HG03060 (cell line): ENCODE measurements around the gene RGS6.
"Not testable (repeated sequence)": the region's sequence is repeated elsewhere in the genome, so short reads cannot be mapped to it uniquely, and the experiment has no call there.

ENCODE experiments used
- ATAC-seq: cut with Tn5 transposase; IDR thresholded peaks from one replicate; pipeline ENCODE4 v1.9.1; 2021; ENCODE audit warnings: low read depth, moderate number of reproducible peaks; ENCODE audit not compliant: unreplicated experiment

Gene RGS6

DNA sequence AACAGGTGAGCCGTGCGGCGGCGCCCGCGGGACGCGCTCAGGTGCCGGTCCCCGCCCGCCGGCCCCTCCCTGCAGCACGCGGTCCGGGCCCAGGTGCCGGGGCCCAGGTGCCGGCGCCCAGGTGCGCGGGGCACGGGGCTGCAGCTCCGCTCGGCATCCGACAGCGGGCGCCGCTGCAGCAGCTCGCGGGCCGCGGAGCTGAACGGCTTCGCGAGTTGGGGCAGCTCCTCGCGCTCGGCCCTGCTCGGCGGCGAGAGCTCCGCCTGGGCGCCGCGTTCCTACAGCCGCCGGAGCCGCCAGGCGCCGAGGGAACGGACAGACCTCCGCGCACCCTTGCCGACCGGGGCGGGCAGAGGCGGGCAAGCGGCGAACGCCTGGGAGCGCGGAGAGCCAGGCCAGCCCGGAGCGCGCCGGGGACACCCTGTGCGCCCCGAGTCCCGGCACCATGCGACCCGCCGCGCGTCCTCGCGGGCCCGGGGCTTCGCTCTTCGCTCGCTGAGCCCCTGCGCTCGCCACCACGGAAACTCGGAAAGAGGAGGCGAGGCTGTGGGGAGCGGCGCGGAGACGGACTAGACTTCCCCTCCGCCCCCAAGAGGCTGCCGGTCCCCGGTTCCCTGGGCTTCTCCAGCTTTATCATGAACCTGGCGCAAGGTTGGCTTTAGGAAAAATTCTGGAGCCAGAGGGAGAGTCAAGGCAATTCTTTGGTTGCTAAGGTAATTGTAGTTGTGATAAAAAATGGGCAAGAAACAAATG lies at the start of gene RGS6:
TSS of gene RGS6 (plus strand) at position 201 of the 753 bp plus-strand sequence.
- ATAC-seq: no peak

DNA sequence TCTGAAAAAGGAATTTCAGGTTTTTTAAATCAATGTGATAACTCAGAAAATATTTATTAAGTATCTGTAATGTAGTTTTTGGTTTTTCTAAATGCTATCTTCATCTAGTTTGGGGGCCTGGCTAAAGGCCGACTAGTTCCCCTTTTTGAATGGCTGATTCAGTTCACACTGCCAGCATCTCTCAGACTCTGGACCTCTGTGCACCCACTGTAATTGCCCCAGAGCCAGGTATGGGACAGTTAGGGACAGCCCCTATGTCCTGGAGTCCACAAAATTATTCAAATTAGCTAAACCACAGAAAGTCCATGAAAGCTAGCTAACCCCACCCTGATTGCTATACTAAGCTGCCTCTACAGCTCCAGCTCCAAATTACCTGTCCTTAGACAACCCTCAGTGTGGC lies 49.1 kb upstream of the RGS6 start:
- ATAC-seq: no peak

DNA sequence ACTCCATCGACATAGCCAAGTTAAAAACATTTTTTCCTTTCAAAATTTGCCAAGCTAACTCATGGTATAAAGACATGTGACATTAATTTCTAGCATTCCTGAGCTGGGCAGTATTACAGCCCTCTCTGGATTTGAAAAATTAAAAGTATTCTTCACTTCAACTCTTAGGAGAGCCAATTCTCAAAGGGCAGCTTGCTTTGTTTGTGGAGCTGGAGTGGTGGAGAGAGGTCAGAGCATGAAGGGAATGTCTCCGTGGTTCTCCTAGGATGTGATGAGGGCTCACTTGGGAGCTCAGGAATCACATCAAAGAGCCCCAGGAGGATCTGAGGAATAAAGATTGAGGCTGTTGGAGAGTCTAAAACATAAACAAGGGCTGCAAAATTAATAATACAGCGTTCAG lies 46.9 kb upstream of the RGS6 start:
- ATAC-seq: no peak

DNA sequence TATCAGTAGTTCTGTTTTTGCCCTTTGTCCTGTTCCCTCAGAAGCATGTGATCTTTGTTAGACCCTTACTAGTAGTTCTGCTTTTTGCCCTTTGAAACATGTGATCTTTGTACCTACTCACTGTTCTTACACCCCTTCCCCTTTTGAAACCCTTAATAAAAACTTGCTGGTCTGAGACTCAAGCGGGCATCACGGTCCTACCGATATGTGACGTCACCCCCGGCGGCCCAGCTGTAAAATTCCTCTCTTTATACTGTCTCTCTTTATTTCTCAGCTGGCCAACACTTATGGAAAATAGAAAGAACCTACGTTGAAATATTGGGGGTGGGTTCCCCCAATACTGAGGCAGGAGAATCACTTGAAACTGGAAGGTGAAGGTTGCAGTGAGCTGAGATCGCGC lies 44.4 kb upstream of the RGS6 start:
- ATAC-seq: not testable (repeated sequence)

DNA sequence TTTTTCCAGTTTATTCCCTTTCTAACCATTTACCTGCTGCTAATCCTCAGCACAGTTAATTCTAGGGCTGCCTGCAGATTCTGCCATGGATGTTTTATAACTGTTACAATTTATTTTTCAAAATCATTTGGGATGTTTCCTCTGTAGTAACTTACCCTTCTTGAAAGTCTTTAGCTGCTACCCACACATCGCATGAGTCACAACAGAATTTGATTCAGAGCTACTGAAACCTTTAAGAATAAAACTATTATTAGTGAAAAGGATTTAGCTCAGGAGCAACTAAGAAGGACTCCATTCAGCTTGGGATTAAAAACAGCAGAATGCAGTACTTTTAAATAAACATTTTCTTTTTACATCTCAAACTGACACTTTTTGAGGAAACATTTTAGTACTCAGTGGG lies 41.7 kb upstream of the RGS6 start:
- ATAC-seq: no peak

DNA sequence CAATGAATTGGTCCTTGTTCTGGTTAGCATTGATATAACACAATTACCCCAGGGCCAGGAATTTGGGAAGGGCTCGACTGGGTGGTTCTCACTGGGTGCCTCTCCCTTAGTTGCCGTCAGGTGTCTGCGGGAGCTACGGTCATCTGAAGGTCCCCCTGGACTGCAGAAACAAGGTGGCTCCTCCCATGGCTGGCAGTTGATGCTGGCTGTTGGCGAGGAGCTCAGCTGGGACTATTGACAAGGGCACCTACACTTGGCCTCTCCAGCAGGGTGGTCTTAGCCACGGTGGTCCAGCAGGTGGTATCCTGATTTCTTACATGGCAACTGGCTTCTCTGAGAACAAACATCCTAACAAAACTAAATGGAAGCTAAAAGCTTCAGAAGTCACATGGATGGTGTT lies 41.0 kb upstream of the RGS6 start:
- ATAC-seq: no peak

DNA sequence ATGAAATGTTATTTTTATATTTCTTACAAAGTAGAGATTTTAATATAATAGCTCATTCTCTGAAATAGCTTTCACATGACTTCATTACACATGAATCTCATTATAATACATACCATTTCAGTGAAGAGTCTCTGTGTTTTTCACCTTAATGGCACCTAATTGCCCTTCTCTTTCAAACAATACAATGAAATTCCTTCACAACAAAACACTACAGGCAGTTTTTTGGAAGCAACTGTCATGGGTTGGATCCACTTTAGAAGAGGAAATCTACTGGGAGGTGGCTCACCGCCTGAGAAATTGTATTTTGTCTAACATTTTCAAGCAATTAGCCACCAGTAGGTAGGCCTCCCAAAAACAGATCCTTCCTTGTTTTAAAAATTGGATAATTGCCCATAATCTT lies 40.3 kb upstream of the RGS6 start:
- no peak for ATAC-seq

DNA sequence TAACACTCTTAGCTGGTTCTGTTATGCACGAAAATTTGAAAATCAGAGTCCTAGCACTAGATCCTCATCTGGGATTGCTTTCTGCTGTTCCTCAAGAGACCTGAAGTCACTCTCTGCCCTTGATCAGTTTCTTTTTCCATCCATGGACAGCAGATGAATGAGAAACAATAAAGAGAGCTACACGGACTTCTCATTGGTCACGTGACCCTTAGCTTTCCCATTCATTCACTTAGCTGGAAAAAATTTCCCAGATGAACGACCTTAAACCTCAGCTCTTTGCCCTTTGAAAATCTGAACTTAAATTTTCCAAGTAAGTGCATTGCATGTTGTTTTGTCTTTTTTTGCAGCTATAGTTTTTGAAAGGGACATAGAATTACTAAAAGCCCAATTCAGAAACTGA lies 27.2 kb upstream of the RGS6 start:
- ATAC-seq: no peak

DNA sequence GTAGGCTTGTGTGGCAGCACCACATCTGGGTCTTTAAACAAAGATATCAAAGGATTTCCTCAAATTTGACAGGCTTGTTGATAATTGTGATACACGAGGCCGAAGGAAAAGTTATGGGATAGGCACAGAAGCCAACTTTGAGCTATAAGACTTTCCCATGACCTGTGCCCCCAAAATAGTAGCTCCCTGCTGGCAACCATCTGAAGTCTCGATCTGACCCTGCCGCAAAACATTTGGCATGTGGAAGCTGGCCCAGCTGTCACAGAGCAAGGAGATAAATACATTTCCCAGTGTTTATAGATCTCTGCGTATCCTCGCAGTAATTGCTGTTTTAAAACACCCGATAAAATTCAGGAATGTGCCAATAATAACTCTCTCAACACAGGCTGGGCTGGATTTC lies 26.4 kb upstream of the RGS6 start:
- no peak for ATAC-seq

DNA sequence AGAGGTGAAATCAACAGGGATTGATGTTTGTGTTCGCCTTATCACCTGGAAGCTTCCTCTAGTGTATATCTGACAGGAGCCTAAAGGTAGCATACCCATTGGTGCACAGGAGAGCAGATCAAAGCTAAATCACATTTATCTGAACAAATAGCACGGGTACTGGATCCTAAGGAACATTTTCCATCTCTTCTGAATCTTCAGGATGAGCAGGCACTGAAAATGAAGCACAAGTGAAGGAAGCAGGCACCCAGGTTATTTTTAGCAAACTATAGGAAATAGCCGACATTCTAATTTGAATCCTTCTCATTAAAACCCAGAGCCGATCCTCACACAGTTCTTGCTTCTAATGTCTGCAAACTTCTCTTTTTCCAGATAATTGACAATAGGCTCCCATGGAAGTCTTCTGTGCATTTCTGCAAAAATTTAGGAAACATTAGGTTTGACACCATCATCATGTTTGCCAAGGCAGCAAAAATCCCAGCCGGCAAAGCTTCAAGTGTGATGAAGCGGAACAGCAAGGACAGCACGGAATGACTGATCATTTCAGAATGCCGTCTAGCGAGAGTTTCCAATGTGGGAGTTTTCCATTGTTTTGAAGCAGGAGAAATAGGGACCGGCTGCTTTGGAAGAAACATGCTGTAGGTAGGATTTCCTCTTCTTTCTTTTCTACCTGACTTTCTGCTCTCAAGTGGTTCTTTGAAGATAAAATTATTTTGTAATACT lies 24.3 kb upstream of the RGS6 start:
- ATAC-seq: no peak

DNA sequence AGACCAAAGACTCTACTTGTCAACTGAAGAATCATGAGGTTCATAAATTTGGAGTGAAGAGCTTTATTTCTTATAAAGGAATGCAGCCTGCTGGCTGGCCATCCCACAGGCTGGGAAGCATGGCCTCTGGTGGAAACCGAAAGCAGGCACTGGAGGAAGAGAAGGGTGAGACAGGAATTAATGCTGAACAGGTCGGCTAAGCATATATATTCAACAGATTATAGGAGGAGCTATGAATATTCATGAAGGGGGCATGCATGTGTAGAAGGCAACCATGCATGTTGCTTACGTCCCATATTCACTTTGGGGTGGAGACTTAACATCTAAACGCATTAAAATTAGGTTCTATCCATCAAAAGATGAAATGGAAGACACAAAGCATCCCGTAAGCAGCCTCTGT lies 20.6 kb upstream of the RGS6 start:
- ATAC-seq: no peak

DNA sequence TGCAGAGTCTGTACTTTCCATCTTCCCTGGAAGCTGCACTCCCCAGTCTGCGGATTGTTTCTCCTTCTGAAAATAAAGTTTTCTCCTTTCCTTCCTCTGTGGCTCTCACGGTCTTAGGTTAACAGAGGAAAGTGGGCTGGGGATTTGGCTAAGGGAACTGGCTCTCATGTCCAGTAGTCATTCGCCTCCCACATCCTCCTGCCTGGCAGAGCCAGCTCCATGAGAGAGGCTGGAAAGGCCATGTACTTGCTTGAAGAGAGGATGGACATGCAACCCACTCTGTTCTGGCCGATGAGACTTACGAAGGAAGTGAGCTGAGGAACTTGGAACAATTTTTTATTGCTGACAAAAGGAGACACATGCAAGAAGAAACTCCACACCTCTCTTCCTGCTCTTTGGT lies 18.9 kb upstream of the RGS6 start:
- no peak for ATAC-seq

DNA sequence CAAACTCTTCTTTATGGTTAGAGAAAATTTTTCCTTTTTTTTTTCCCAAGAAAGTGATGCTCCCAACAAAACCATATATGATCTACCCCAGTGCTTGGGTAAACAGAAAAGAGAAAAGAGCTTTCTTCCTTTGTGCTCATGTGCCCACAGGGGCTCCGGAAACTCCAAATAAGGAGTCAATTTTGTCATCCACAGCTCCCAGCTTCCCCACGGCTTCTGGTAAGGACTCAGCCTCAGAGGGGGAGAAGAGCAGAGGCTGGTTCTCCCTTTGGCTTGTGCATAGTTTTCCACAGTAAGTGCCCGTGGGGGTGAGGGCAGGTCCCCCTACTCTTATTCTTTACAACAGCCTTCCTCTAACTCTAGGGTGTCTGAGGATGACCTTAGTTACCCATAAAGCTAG lies 13.3 kb upstream of the RGS6 start:
- ATAC-seq: no peak

DNA sequence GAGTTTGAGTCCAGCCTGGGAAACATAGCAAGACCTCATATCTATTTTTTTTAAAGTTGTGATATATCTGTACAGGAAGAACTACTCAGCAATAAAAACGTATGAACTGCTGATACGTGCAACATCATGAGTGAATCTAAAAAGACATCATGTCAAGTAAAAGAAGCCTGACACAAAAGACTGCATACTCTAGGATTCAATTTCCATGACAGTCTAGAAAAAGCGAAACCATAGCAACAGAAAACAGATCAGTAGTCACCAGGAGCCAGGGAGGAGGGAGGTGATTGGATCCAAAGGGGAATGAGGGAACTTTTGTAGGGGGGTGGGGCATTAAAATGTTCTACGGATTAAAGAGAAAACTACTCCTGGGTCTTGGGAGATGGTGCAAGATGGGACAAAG lies 8.7 kb upstream of the RGS6 start:
- ATAC-seq: no peak

DNA sequence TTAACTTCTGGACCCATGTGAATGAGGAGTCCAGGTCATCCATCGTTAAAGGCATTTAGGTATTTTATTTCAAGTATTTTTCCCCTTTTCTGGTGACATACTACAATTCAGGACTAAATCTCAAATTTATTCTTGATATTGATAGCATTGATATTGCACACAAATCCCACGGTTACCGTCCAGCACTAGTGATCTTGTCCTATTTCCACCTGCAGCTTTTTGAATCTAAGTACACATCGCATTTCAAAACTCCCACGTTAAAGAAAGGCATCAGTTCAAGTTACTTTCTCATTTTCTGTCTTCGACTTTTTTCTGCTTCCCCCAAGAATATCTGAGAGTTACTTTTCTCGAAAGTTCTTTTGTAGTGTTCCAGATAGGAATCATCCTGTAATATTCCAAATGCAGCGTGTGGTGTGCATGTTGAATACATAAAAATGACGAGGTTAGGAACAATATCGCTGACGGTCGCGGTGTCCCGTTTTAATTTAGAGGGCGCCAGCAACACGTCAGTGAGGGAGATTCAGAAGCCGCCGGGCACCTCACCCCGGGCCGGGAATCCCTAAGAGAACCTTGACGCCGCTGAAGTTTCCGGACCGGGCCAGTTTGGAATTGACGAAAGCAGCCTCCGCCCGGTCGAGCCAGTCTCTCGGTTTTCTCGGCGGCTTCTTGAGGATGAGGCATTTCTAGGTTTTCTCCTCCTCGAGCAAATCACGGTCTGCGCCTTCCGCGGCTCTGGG lies 569 bp upstream of the RGS6 start:
- no peak for ATAC-seq

DNA sequence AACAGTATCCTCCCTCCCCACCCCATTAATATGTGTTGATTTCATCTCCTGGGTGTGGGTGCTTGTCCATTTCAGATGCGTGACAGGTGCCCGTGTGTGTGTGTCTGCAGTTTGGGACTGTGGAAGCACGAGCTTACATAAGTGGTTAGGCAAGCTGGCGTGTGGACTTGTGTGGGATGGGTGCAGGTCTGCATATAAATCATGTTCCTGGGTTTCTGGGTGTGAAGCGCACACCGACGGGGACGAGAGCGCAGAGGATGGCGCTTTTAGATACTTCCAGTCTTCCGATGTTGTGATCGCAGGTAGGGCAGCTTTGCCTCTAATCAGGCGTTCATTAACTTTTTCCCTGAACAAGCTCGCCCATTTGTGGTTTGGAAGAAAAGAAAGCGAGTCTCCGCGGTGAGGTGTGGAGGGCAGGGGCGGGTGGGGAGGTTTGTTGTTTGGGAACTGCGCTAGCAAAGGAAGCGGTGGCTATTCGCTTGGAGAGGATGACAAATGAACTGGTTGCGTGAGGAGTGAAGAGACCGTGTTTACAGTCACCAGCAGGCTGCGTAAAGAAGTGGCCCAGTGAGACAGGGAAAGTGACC lies 865 bp downstream of the RGS6 start:
- ATAC-seq: no peak

DNA sequence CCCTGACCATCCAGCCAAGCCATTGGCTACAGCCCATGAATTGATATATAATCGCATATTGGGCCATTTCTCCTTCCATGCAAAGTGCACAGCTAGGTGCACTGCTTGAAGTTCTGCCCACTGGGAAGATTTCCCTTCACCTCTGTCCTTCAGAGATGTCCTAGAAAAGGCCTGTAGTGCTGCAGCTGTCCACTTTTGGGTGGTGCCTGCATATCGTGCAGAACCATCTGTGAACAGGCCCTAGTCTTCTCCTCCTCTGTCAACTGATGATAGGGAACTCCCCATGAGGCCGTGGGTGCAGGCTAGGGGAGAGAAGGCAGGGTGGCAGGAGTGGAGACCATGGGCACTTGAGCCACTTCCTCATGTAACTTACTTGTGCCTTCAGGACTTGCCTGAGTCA lies 6.0 kb downstream of the RGS6 start:
- ATAC-seq: not testable (repeated sequence)

DNA sequence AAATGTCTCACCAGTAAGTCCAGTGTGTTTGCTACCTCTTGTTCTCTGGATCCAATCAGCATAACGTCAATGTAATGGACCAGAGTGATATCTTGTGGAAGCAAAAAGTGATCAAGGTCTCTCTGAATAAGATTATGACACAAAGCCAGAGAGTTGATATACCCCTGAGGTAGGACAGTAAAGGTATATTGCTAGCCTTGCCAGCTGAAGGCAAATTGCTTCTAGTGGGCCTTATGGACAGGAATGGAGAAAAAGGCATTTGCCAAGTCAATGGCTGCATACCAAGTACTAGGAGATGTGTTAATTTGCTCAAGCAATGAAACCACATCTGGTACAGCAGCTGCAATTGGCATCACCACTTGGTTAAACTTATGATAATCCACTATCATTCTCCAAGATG lies 7.1 kb downstream of the RGS6 start:
- ATAC-seq: not testable (repeated sequence)

DNA sequence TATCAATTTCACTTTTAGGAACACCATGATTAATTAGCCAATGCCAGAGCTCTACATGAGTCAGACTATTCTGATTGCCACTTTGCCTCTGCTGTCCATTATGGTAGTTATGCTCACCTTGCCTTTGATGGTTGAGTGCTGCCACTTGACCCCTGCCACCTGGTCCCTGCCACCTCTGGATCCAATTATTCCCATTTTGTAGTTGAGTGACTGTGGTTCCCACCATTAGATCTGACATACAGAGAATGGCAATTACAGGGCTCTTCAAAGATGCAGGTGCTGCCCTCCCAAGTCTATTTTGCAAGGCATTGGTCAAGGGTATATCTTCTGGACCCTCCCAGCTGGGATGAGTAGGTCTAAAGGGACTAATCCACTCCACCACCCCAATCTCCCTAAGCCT lies 8.3 kb downstream of the RGS6 start:
- ATAC-seq: not testable (repeated sequence)

DNA sequence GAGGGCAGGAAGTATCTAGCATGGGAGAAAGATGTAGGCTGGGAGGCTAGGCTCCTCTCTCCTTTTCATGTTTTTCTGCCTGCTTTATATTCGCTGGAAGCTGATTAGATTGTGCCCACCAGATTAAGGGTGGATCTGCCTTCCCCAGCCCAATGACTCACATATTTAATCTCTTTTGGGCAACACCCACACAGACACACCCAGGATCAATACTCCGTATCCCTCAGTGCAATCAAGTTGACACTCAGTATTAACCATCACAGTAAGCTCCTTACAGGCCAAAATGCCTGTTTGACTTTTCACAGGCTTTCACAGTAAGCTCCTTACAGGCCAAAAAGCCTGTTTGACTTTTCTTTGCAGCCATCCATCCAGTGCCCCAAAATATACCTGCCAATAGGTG lies 9.4 kb downstream of the RGS6 start:
- not testable (repeated sequence) for ATAC-seq
